PC-3 (cell line): ENCODE data around the gene SLC45A3. TPM values are rescaled to one million over a fixed set of nuclear protein-coding genes. Genes with fewer than 3 reads are reported as not detected.

Experiments
- ATAC-seq: fragments of 200-7000 bp; cut with Tn5 transposase; 2 replicates; pipeline ENCODE4 v1.9.1; 2020; ENCODE audit warnings: mild to moderate bottlenecking, moderate library complexity
- BruUV-seq: library from RNA; stranded (reverse); fragments of 400-500 nt; replicated peaks from 2 replicates; lab custom pipeline; 2021; lab: Mats Ljungman, UMichigan
- CTCF ChIA-PET: fragments of 300-600 bp; sonication (Branson Sonifier 250); formaldehyde crosslinking; loops from one replicate; lab custom pipeline; 2022; ENCODE audit warnings: antibody characterized with exemption; lab: Charles Lee
- POLR2A ChIA-PET: fragments of 300-600 bp; sonication (Branson Sonifier 250); formaldehyde crosslinking; loops from one replicate; lab custom pipeline; 2022; ENCODE audit warnings: antibody characterized with exemption; ENCODE audit not compliant: unreplicated experiment; lab: Charles Lee
- DNase-seq: peaks from one replicate; pipeline ENCODE4 v3.0.0-alpha.2; 2015
- H2AFZ ChIP-seq: fragments of 300-600 bp; sonication (generic); 2 replicates; pipeline ENCODE4 v1.6.0; 2016; ENCODE audit warnings: antibody characterized with exemption, low read length
- H3F3A ChIP-seq: fragments of 300-600 bp; sonication (generic); one replicate; pipeline ENCODE4 v1.6.0; 2017; ENCODE audit warnings: antibody characterized with exemption, low read length, control low read depth, mild to moderate bottlenecking; ENCODE audit not compliant: unreplicated experiment
- H3K27ac ChIP-seq: fragments of 300-600 bp; sonication (generic); 2 replicates; pipeline ENCODE4 v1.5.1; 2016; ENCODE audit warnings: mild to moderate bottlenecking, low read length
- H3K27me3 ChIP-seq: fragments of 300-600 bp; sonication (generic); 2 replicates; pipeline ENCODE4 v1.6.1; 2016; ENCODE audit warnings: low read length, mixed read lengths
- H3K36me3 ChIP-seq: fragments of 300-600 bp; sonication (generic); 2 replicates; pipeline ENCODE4 v1.6.1; 2016; ENCODE audit warnings: low read depth, mixed run types, low read length, mixed read lengths
- H3K4me1 ChIP-seq: fragments of 300-600 bp; sonication (generic); 2 replicates; pipeline ENCODE4 v1.5.1; 2016; ENCODE audit warnings: low read length; ENCODE audit not compliant: insufficient read depth
- H3K4me2 ChIP-seq: fragments of 300-600 bp; sonication (generic); 2 replicates; pipeline ENCODE4 v1.6.0; 2016; ENCODE audit warnings: low read length
- H3K4me3 ChIP-seq: fragments of 300-600 bp; sonication (generic); 2 replicates; pipeline ENCODE4 v1.5.1; 2016; ENCODE audit warnings: mild to moderate bottlenecking, low read length, mixed read lengths
- H3K79me2 ChIP-seq: fragments of 300-600 bp; sonication (generic); 2 replicates; pipeline ENCODE4 v1.6.1; 2017; ENCODE audit warnings: low read length, mixed read lengths
- H3K9ac ChIP-seq: fragments of 300-600 bp; sonication (generic); 2 replicates; pipeline ENCODE4 v1.6.0; 2016; ENCODE audit warnings: mild to moderate bottlenecking, low read length
- H3K9me2 ChIP-seq: fragments of 300-600 bp; sonication (generic); replicated peaks from 2 replicates; pipeline ENCODE4 v1.6.1; 2016; ENCODE audit warnings: mixed run types, low read length, mixed read lengths
- H3K9me3 ChIP-seq: fragments of 300-600 bp; sonication (generic); 2 replicates; pipeline ENCODE4 v1.6.1; 2016; ENCODE audit warnings: low read length, mixed read lengths
- H4K20me1 ChIP-seq: fragments of 300-600 bp; sonication (generic); 2 replicates; pipeline ENCODE4 v1.6.1; 2016; ENCODE audit warnings: low read length, mixed read lengths
- EZH2 ChIP-seq: fragments of 300-600 bp; sonication (generic); IDR thresholded peaks from one replicate; pipeline ENCODE4 v1.6.1; 2017; ENCODE audit warnings: antibody characterized with exemption, mild to moderate bottlenecking, low read length; ENCODE audit not compliant: unreplicated experiment
- EZH2phosphoT487 ChIP-seq: fragments of 300-600 bp; sonication (generic); IDR thresholded peaks from 2 replicates; pipeline ENCODE4 v1.6.1; 2018; ENCODE audit warnings: mild to moderate bottlenecking, antibody characterized with exemption, low read length, borderline replicate concordance
- intact Hi-C: fragments of 100-400 bp; cut with micrococcal nuclease; formaldehyde crosslinking; loops from 2 replicates; pipeline ENCODE4 v1.9.0; 2023
- total RNA-seq: library from RNA; depleted of rRNA; stranded (reverse); fragments of >200 nt; gene quantifications from 2 replicates; pipeline ENCODE4 v1.2.3, GENCODE V29; 2014
- TF ChIP-seq, protein P1 (sequence below): fragments of 300-600 bp; sonication (generic); conservative IDR thresholded peaks from 2 replicates; pipeline ENCODE4 v1.5.1; 2017; ENCODE audit warnings: antibody characterized with exemption, low read depth, mild to moderate bottlenecking, low read length

SLC45A3 gene
- total RNA-seq, 1 experiment from 2014 or later, result 33.2 TPM

DNA sequence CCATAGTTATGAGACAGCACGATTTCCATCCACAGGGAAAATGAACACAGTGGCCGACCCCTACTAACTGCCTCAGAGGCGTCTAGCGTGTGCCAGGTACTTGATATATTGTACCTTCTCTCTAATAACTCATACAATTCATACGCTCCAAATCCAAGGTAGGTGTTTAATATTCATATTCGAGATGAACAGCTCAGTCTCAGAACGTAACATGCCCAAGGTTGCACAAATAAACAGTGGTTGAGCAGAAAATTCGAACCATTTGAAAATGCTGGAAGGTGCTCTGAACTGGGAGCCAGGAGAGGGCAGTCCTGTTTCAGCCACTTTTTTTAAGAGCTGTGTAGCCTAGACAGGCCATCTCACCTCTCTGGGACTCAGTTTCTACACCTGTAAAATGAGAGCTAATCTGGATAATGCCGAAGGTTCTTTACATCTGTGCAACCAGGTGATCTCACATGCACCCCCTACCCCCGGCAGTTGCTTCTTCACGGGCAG lies 7.9 kb downstream of the SLC45A3 start:
- H3K27ac ChIP-seq, result no peak overlapping the region
- peaks cover 40% of the 10 kb centered on the region for H3K4me1 ChIP-seq
- no peak overlapping the region for H3K4me2 ChIP-seq
- DNase-seq, result no peak
- H3K9ac ChIP-seq, result no peak overlapping the region
- ChIA-PET CTCF (interaction anchor here (0.9 to 1.2 kb wide), 3 partner anchors 12 to 42 kb away, joined by 3 read pairs; no protein-coding TSS in a partner anchor), POLR2A (no interaction called here)
- BruUV-seq, result no TSS peak
- no peaks in the 10 kb centered on the region for H4K20me1 ChIP-seq
- H3K4me3 ChIP-seq, result no peak overlapping the region
- no peaks in the 10 kb centered on the region for H3K9me3 ChIP-seq
- peaks cover 63% of the 10 kb centered on the region for H3K79me2 ChIP-seq
- no peak for TF ChIP-seq EZH2
- TF ChIP-seq, protein P1, sequence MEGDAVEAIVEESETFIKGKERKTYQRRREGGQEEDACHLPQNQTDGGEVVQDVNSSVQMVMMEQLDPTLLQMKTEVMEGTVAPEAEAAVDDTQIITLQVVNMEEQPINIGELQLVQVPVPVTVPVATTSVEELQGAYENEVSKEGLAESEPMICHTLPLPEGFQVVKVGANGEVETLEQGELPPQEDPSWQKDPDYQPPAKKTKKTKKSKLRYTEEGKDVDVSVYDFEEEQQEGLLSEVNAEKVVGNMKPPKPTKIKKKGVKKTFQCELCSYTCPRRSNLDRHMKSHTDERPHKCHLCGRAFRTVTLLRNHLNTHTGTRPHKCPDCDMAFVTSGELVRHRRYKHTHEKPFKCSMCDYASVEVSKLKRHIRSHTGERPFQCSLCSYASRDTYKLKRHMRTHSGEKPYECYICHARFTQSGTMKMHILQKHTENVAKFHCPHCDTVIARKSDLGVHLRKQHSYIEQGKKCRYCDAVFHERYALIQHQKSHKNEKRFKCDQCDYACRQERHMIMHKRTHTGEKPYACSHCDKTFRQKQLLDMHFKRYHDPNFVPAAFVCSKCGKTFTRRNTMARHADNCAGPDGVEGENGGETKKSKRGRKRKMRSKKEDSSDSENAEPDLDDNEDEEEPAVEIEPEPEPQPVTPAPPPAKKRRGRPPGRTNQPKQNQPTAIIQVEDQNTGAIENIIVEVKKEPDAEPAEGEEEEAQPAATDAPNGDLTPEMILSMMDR, result 0 out of 2 replicates have a peak, but pooled peaks have one; percentile 26
- TF ChIP-seq EZH2phosphoT487, result no peak
- H3F3A ChIP-seq, result no peaks in the 10 kb centered on the region
- ATAC-seq, result peak; percentile 28
- no peak overlapping the region for H2AFZ ChIP-seq
- no peaks in the 10 kb centered on the region for H3K36me3 ChIP-seq
- H3K9me2 ChIP-seq, result no peaks in the 10 kb centered on the region
- intact Hi-C loops, result no loop called here
- H3K27me3 ChIP-seq, result no peaks in the 10 kb centered on the region

DNA sequence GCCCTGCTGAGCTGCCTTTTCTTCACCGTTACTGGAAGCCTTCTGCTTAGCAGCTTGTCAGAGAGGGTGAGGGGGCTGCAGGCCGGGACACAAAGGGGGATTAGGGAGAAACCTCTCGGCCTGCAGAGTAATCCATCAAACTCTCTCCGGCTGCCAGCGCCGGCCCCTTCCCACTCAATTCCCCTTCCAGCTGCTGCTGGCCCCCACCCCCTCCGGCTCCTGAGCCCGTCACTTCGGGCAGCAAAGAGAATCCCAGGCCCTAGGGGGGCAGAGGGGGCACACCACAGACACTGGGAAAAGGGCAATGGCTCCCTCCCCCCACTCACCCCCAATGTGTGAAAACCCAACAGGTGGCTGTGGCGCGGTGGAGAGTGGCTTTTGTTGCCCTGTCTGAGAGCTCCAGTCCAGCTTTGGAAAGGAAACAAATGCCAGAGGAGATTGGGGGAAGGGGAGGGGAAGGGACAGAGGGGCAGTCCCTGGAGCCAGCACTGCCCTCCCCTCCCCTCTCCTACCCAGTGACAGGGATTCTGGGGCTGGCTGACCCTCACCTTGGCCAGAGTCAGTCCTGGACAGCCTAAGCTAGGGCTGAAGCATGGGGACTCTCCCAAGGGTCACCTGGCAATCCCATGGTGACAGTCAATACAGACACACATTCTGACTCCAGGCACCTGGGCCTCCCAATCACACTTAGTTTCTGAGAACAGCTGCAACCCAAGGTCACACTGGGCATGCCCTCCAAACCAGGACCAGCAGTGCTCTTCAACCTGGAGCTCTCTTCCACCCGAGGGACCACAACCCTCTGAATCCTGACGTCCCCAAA lies 9.5 kb downstream of the SLC45A3 start:
- Histone ChIP-seq H3K4me2 (no peak overlapping the region), H3K9ac (no peak overlapping the region), H3K9me2 (no peaks in the 10 kb centered on the region), H2AFZ (no peak overlapping the region), H3F3A (no peaks in the 10 kb centered on the region), H3K9me3 (no peaks in the 10 kb centered on the region), H3K36me3 (no peaks in the 10 kb centered on the region), H3K79me2 (peaks cover 59% of the 10 kb centered on the region), H3K27ac (no peak overlapping the region), H3K27me3 (no peaks in the 10 kb centered on the region), H3K4me1 (peaks cover 53% of the 10 kb centered on the region), H4K20me1 (no peaks in the 10 kb centered on the region), H3K4me3 (no peak overlapping the region)
- BruUV-seq, result no TSS peak
- CTCF ChIA-PET, result interaction anchor here (0.5 kb wide), 1 partner anchor 95 kb away, joined by 3 read pairs; no protein-coding TSS in a partner anchor
- POLR2A ChIA-PET, result no interaction called here
- intact Hi-C loops, result no loop called here
- DNase-seq (no peak), ATAC-seq (no peak)
- TF ChIP-seq EZH2phosphoT487, result no peak
- TF ChIP-seq, protein P1, result no peak
- TF ChIP-seq EZH2, result no peak

DNA sequence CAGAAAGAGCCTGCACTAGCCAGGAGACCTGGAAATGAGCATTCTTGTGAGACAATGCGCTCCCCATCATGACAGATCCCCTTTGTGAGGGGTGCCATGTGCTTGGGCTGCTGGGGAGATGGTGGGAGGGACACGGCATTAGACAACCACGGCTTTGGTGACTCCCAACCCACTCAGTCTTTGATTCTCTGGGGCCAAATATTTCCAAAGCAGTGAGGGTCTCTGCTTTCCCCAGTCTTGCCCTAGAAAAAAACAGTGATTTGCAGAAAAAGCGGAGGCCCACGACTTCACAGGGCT lies 10.2 kb downstream of the SLC45A3 start:
- no peaks in the 10 kb centered on the region for H3K9me3 ChIP-seq
- H3K4me3 ChIP-seq, result no peak overlapping the region
- H3K27me3 ChIP-seq, result no peaks in the 10 kb centered on the region
- BruUV-seq, result no TSS peak
- TF ChIP-seq EZH2 (no peak), EZH2phosphoT487 (no peak)
- TF ChIP-seq, protein P1, result no peak
- peaks cover 58% of the 10 kb centered on the region for H3K79me2 ChIP-seq
- no peaks in the 10 kb centered on the region for H3K36me3 ChIP-seq
- POLR2A ChIA-PET, result no interaction called here
- H3K27ac ChIP-seq, result no peak overlapping the region
- no peaks in the 10 kb centered on the region for H3F3A ChIP-seq
- no peak overlapping the region for H3K4me2 ChIP-seq
- DNase-seq (no peak), ATAC-seq (no peak)
- no peaks in the 10 kb centered on the region for H4K20me1 ChIP-seq
- H2AFZ ChIP-seq, result no peak overlapping the region
- no peaks in the 10 kb centered on the region for H3K9me2 ChIP-seq
- peaks cover 60% of the 10 kb centered on the region for H3K4me1 ChIP-seq
- intact Hi-C loops, result no loop called here
- no peak overlapping the region for H3K9ac ChIP-seq
- CTCF ChIA-PET, result no interaction called here
